OCI-LY3 (cell line): ENCODE results near the gene RBM19.

Source experiments
- CTCF ChIP-seq: fragments of 200-600, 300-600 bp; sonication (generic); IDR thresholded peaks from 2 replicates; pipeline ENCODE4 v1.5.1; 2014; ENCODE audit warnings: antibody characterized with exemption, low read length, low read depth
- EZH2phosphoT487 ChIP-seq: fragments of 200-600 bp; shearing (Covaris generic); IDR thresholded peaks from 2 replicates; pipeline ENCODE4 v1.6.1; 2018; ENCODE audit warnings: antibody characterized with exemption, mixed run types, low read depth

DNA sequence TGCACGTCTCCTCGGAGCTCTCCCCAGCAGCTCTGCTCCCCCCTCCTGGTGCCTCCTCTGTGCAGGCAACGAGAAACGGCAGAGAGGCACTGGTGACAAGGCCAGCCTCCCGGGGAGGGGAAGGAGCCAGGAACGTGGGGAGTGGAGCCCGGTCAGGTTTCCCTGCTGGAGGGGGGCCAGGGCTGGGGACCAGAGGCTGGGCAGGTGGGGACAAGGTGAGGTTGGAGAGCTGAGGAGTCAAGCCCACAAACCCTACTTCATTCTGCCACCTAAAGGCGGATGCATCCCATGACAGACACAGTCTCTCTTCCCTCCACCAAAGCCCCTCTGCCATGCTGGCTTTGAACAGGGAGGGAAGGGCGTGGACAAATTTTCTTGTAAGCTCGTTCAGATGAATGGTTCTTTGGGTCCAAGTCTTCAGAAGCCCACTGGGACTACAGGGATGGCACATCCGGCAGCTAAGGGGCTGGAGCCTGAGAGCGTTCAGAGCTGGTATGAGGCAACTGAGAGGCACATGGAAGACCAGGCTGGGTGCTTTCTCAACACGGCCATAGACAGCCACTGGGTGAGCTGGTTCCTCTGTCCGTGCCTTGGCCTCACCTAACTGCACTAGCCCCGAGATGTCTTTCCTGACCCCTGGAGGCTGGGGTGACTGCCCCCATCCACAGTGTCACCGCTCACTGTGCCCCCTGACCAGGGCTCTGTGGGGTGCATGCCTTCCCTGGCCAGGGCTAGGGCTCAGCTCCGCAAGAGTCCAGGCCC is 105.9 kb downstream of the RBM19 start:
- TF ChIP-seq CTCF (no peak), EZH2phosphoT487 (no peak)
